Measurements from ENCODE around the gene GDF11. TPM values are rescaled to one million over a fixed set of nuclear protein-coding genes. Genes with fewer than 3 reads are reported as not detected.
A peak's percentile ranks its signal among the peaks of the same experiment; 100 is the strongest.

Gene GDF11
- total and polyA plus RNA-seq, 2 donors from 2014 or later: 3.4 to 6.2 TPM

GRCh38 chr12:55712700-55713415 is 30.1 kb upstream of the GDF11 start:
- intact Hi-C loops (cut with DNase I): no loop called here
- no peak for TF ChIP-seq CTCF (IDR thresholded peaks at IDR 0.05; ENCODE audit: borderline replicate concordance, extremely low read depth, insufficient read depth)
- Histone ChIP-seq H3K9me3 (ENCODE audit: control insufficient read depth in 2 of 3, insufficient read depth in 1 of 3, low read length in 3 of 3) (no peaks in the 10 kb centered on the region), H3K36me3 (ENCODE audit: control insufficient read depth in 2 of 3, insufficient read depth in 3 of 3, low read length in 3 of 3) (no peaks in the 10 kb centered on the region), H3K4me1 (ENCODE audit: control insufficient read depth in 2 of 3, insufficient read depth in 2 of 3, low read depth in 1 of 3, low read length in 3 of 3) (peaks cover 7 to 17% (median 11%) of the 10 kb centered on the region in 3 donors), H3K4me3 (ENCODE audit: low read length in 3 of 3) (no peak overlapping the region), H3K27ac (ENCODE audit: low read depth in 2 of 2, low read length in 2 of 2) (no peak overlapping the region), H3K27me3 (ENCODE audit: control insufficient read depth, insufficient read depth, low read length) (no peaks in the 10 kb centered on the region), H3K9ac (ENCODE audit: low read length in 3 of 3) (no peak overlapping the region)
- FAIRE-seq (no peak), DNase-seq (no peak)

- no peak overlapping the region for H3K27ac ChIP-seq (ENCODE audit: low read depth in 2 of 2, low read length in 2 of 2)
- FAIRE-seq: no peak
Observed at GRCh38 chr12:55713721-55714120, 29.2 kb upstream of the GDF11 start.

GRCh38 chr12:55715169-55715764 is 27.7 kb upstream of the GDF11 start:
- H3K27me3 ChIP-seq (ENCODE audit: control insufficient read depth, insufficient read depth, low read length): no peaks in the 10 kb centered on the region
- peak overlapping the region; percentile 77 to 89 for H3K27ac ChIP-seq (ENCODE audit: low read depth in 2 of 2, low read length in 2 of 2)
- peaks cover 7 to 26% (median 21%) of the 10 kb centered on the region in 3 donors for H3K4me1 ChIP-seq (ENCODE audit: control insufficient read depth in 2 of 3, insufficient read depth in 2 of 3, low read depth in 1 of 3, low read length in 3 of 3)
- no peak for FAIRE-seq
- H3K9me3 ChIP-seq (ENCODE audit: control insufficient read depth in 2 of 3, insufficient read depth in 1 of 3, low read length in 3 of 3): no peaks in the 10 kb centered on the region
- H3K36me3 ChIP-seq (ENCODE audit: control insufficient read depth in 2 of 3, insufficient read depth in 3 of 3, low read length in 3 of 3): peaks cover 0 to 2% (median 0%) of the 10 kb centered on the region in 3 donors
- H3K9ac ChIP-seq (ENCODE audit: low read length in 3 of 3): peak overlapping the region; percentile 62 to 85 (median 78)
- intact Hi-C loops (cut with DNase I): no loop called here
- no peak for DNase-seq
- peak overlapping the region; percentile 79 to 91 (median 83) for H3K4me3 ChIP-seq (ENCODE audit: low read length in 3 of 3)
- no peak for TF ChIP-seq CTCF (IDR thresholded peaks at IDR 0.05; ENCODE audit: borderline replicate concordance, extremely low read depth, insufficient read depth)

More at GRCh38 chr12:55713721-55714120, 29.2 kb upstream of the GDF11 start:
- no peak overlapping the region for H3K4me3 ChIP-seq (ENCODE audit: low read length in 3 of 3)
- no peak for DNase-seq
- no peaks in the 10 kb centered on the region for H3K36me3 ChIP-seq (ENCODE audit: control insufficient read depth in 2 of 3, insufficient read depth in 3 of 3, low read length in 3 of 3)
- TF ChIP-seq CTCF (IDR thresholded peaks at IDR 0.05; ENCODE audit: borderline replicate concordance, extremely low read depth, insufficient read depth): no peak
- no peaks in the 10 kb centered on the region for H3K9me3 ChIP-seq (ENCODE audit: control insufficient read depth in 2 of 3, insufficient read depth in 1 of 3, low read length in 3 of 3)
- intact Hi-C loops (cut with DNase I): no loop called here
- no peaks in the 10 kb centered on the region for H3K27me3 ChIP-seq (ENCODE audit: control insufficient read depth, insufficient read depth, low read length)
- no peak overlapping the region for H3K9ac ChIP-seq (ENCODE audit: low read length in 3 of 3)
- peaks cover 7 to 14% (median 14%) of the 10 kb centered on the region in 3 donors for H3K4me1 ChIP-seq (ENCODE audit: control insufficient read depth in 2 of 3, insufficient read depth in 2 of 3, low read depth in 1 of 3, low read length in 3 of 3)

Data from kidney (tissue), 14 donors.